HCT116 (cell line): ENCODE data around the gene TNFRSF8. TPM values are rescaled to one million over a fixed set of nuclear protein-coding genes. Genes with fewer than 3 reads are reported as not detected.

ENCODE experiments used
- ATAC-seq: fragments of 200-7000 bp; cut with Tn5 transposase; 2 replicates; pipeline ENCODE4 v1.9.1; 2020; ENCODE audit warnings: mild to moderate bottlenecking, moderate library complexity
- BruUV-seq: library from RNA; stranded (reverse); fragments of 400-500 nt; replicated peaks from 2 replicates; lab custom pipeline; 2021; lab: Mats Ljungman, UMichigan
- CTCF ChIA-PET: fragments of 300-600 bp; sonication (Branson Sonifier 250); formaldehyde crosslinking; loops from one replicate; lab custom pipeline; 2021; ENCODE audit warnings: antibody characterized with exemption; lab: Charles Lee
- POLR2A ChIA-PET: fragments of 300-600, 350-600 bp; sonication (Branson Sonifier 250); formaldehyde crosslinking; loops from one replicate; lab custom pipeline; 2021; ENCODE audit warnings: antibody characterized with exemption; lab: Charles Lee
- RAD21 ChIA-PET, 2 experiments: fragments of 300-600 bp; sonication (Branson Sonifier 250); formaldehyde crosslinking; loops; one replicate each; lab custom pipeline; 2023; ENCODE audit warnings: low total read pairs in 2 of 2; ENCODE audit not compliant: uncharacterized antibody in 2 of 2, unreplicated experiment in 2 of 2, low non-redundant PET in 1 of 2; lab: Charles Lee
- DNase-seq: peaks from one replicate; pipeline ENCODE4 v3.0.0-alpha.2; 2010; ENCODE audit warnings: low read depth, low spot score
- H2AFZ ChIP-seq: fragments of 200-600 bp; shearing (Covaris generic), sonication (generic); 2 replicates; pipeline ENCODE4 v1.6.1; 2017; ENCODE audit warnings: low read depth, mixed run types, mixed read lengths, antibody characterized with exemption, low read length; ENCODE audit not compliant: poor library complexity, severe bottlenecking
- H3K27ac ChIP-seq: 2 replicates; pipeline ENCODE4 v1.5.1; 2012; ENCODE audit warnings: low read depth, low read length
- H3K27me3 ChIP-seq: fragments of 200-600 bp; sonication (generic); 2 replicates; pipeline ENCODE4 v1.6.1; 2016; ENCODE audit warnings: mixed run types, low read length, mixed read lengths; ENCODE audit not compliant: insufficient read depth
- H3K36me3 ChIP-seq, 2 experiments: fragments of 200-500 bp in 1 of 2; fragments of 200-600 bp in 1 of 2; sonication (Bioruptor generic) in 1 of 2; sonication (generic) in 1 of 2; 2 replicates each; pipeline versions ENCODE4 v1.5.1 to v1.6.1; 2014 to 2016; ENCODE audit warnings: low read length in 2 of 2, inconsistent platforms in 1 of 2, mixed read lengths in 1 of 2, mixed run types in 1 of 2; ENCODE audit not compliant: insufficient read depth in 2 of 2, control insufficient read depth in 1 of 2
- H3K4me1 ChIP-seq, 2 experiments: fragments of 200-600 bp in 1 of 2; sonication (generic) in 1 of 2; 2 replicates each; pipeline versions ENCODE4 v1.5.1 to v1.6.1; 2012 to 2017; ENCODE audit warnings: low read length in 2 of 2, inconsistent platforms in 1 of 2, mild to moderate bottlenecking in 1 of 2, mixed read lengths in 1 of 2, mixed run types in 1 of 2, moderate library complexity in 1 of 2; ENCODE audit not compliant: insufficient read depth in 2 of 2, control insufficient read depth in 1 of 2
- H3K4me2 ChIP-seq: fragments of 200-600 bp; sonication (generic); 2 replicates; pipeline ENCODE4 v1.6.1; 2017; ENCODE audit warnings: mixed run types, low read length, mixed read lengths
- H3K4me3 ChIP-seq, 2 experiments: fragments of 200-600 bp in 1 of 2; sonication (generic) in 1 of 2; replicated peaks in 1 of 2; 2 replicates each; pipeline ENCODE4 v1.5.1; 2011 to 2016; ENCODE audit warnings: low read length in 2 of 2, control low read depth in 1 of 2, low read depth in 1 of 2, mild to moderate bottlenecking in 1 of 2, mixed read lengths in 1 of 2, mixed run types in 1 of 2
- H3K79me2 ChIP-seq: fragments of 200-600 bp; sonication (generic); 2 replicates; pipeline ENCODE4 v1.6.1; 2017; ENCODE audit warnings: mild to moderate bottlenecking, mixed run types, low read length, moderate library complexity, mixed read lengths; ENCODE audit not compliant: insufficient read depth
- H3K9ac ChIP-seq: fragments of 200-600 bp; sonication (generic); 2 replicates; pipeline ENCODE4 v1.6.1; 2016; ENCODE audit warnings: low read length, mixed read lengths
- H3K9me2 ChIP-seq: fragments of 200-600 bp; sonication (generic), shearing (Covaris generic); 2 replicates; pipeline ENCODE4 v1.6.1; 2017; ENCODE audit warnings: mixed run types, mild to moderate bottlenecking, moderate library complexity; ENCODE audit not compliant: insufficient read depth
- H3K9me3 ChIP-seq, 2 experiments: fragments of 200-500 bp in 1 of 2; fragments of 200-600 bp in 1 of 2; sonication (Bioruptor generic) in 1 of 2; sonication (generic) in 1 of 2; 2 replicates each; pipeline ENCODE4 v1.6.1; 2014 to 2017; ENCODE audit warnings: low read length in 2 of 2, mixed read lengths in 2 of 2, inconsistent platforms in 1 of 2, low read depth in 1 of 2, mild to moderate bottlenecking in 1 of 2, mixed run types in 1 of 2, moderate library complexity in 1 of 2; ENCODE audit not compliant: control insufficient read depth in 1 of 2, insufficient read depth in 1 of 2
- H4K20me1 ChIP-seq: fragments of 200-600 bp; sonication (generic), shearing (Covaris generic); 2 replicates; pipeline ENCODE4 v1.6.1; 2017; ENCODE audit warnings: mixed run types, mild to moderate bottlenecking, moderate library complexity; ENCODE audit not compliant: insufficient read depth
- CEBPB ChIP-seq: IDR thresholded peaks from 2 replicates; pipeline ENCODE4 v1.6.1; 2012; ENCODE audit warnings: low read depth
- EGR1 ChIP-seq: IDR thresholded peaks from 2 replicates; pipeline ENCODE4 v1.6.1; 2012; ENCODE audit warnings: low read depth
- EZH2phosphoT487 ChIP-seq: fragments of 200-600 bp; IDR thresholded peaks from 2 replicates; pipeline ENCODE4 v1.6.1; 2018; ENCODE audit warnings: antibody characterized with exemption, borderline replicate concordance
- JUND ChIP-seq: IDR thresholded peaks from 2 replicates; pipeline ENCODE4 v1.6.1; 2012
- POLR2A ChIP-seq: IDR thresholded peaks from 2 replicates; pipeline ENCODE4 v1.7.0; 2011; ENCODE audit warnings: borderline replicate concordance; ENCODE audit not compliant: insufficient read depth, insufficient read length; ENCODE audit errors: extremely low read depth
- POLR2AphosphoS5 ChIP-seq: IDR thresholded peaks from 2 replicates; pipeline ENCODE4 v1.6.1; 2011; ENCODE audit warnings: mild to moderate bottlenecking, low read depth, low read length, moderate library complexity
- SP1 ChIP-seq: IDR thresholded peaks from 2 replicates; pipeline ENCODE4 v1.6.1; 2012; ENCODE audit warnings: low read depth
- YY1 ChIP-seq: IDR thresholded peaks from 2 replicates; pipeline ENCODE4 v1.6.1; 2011; ENCODE audit warnings: low read length, low read depth, moderate library complexity, mild to moderate bottlenecking; ENCODE audit not compliant: insufficient replicate concordance; ENCODE audit errors: extremely low read depth
- ZFX ChIP-seq: fragments of 450-650 bp; IDR thresholded peaks from 2 replicates; pipeline ENCODE4 v1.6.1; 2017
- ZNF274 ChIP-seq: fragments of 200-500 bp; sonication (Bioruptor generic); IDR thresholded peaks from 2 replicates; pipeline ENCODE4 v1.6.1; 2014; ENCODE audit warnings: mild to moderate bottlenecking, low read depth, low read length, inconsistent platforms
- intact Hi-C: fragments of 100-400 bp; cut with micrococcal nuclease; formaldehyde crosslinking; loops from 2 replicates; pipeline ENCODE4 v1.10.0; 2022
- total RNA-seq: library from RNA; stranded (reverse); gene quantifications from one replicate; pipeline ENCODE4 v1.2.1, GENCODE V29; 2021; ENCODE audit not compliant: unreplicated experiment
- TF ChIP-seq, protein P1 (sequence below): IDR thresholded peaks from 2 replicates; pipeline ENCODE4 v1.6.1; 2012; ENCODE audit warnings: low read depth
- TF ChIP-seq, protein P2 (sequence below), 3 experiments: fragments of 200-600 bp in 1 of 3; sonication (generic) in 1 of 3; IDR thresholded peaks in 2 of 3; conservative IDR thresholded peaks in 1 of 3; 2 replicates each; pipeline ENCODE4 v1.5.1; 2012 to 2017; ENCODE audit warnings: low read depth in 2 of 3, low read length in 2 of 3, antibody characterized with exemption in 1 of 3, borderline replicate concordance in 1 of 3, control low read depth in 1 of 3, mild to moderate bottlenecking in 1 of 3, mixed read lengths in 1 of 3, mixed run types in 1 of 3, moderate library complexity in 1 of 3; ENCODE audit not compliant: insufficient read depth in 1 of 3
- TF ChIP-seq, protein P3 (sequence below): IDR thresholded peaks from 2 replicates; pipeline ENCODE4 v1.6.1; 2011; ENCODE audit warnings: mild to moderate bottlenecking, low read length, moderate library complexity; ENCODE audit not compliant: insufficient replicate concordance; ENCODE audit errors: extremely low read depth
- TF ChIP-seq, protein P4 (sequence below): IDR thresholded peaks from 2 replicates; pipeline ENCODE4 v1.6.1; 2012

TNFRSF8 gene
- total RNA-seq, 1 experiment from 2014 or later, result 0.17 TPM

DNA sequence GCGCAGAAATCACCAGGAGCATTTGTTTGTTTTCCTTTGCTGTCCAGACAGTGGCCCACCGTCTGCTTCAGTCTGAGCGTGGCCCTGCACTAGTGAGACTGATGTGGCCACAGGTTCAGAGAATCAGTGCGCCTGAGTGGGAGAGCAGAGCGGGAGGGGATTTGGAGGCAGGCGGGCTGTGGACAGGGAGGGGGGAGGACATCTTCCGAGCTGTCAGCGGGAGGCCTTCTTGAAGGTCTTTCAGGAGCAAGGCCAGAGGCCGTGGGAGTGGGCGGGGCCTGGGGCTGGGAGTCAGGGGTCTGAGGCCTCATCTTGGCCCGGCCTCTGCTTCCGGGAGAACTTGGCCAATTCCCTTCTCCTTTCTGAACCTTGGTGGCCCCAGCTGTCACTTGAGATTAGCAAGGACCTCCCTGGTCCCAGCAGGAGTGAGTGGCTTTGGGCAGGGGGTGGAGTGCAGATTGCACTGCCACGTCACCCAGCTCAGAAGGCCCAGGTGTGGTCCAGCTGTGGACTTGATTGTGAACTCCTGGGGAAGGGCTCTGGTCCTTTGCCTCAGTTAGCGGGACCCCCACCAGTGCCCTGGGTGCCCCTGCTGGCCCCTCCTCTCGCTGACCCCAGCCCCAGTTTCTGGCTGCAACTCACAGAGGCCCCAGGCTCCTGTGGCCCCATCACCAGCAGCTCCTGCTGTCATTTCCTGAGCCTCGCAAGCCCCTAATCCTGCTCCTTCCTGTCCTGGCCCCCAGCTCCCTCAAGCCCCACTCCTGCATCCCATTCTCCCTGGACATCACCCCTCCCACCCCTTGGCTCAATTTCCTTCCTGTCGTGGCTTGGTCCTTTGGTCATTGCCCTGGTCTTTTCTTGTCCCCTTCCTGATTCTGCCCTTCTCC, 112.1 kb downstream of the TNFRSF8 start:
- no peak overlapping the region for H3K4me2 ChIP-seq
- H2AFZ ChIP-seq, result no peak overlapping the region
- H3K27ac ChIP-seq, result no peak overlapping the region
- BruUV-seq, result no TSS peak
- no peaks in the 10 kb centered on the region for H3K79me2 ChIP-seq
- no peak overlapping the region for H3K4me3 ChIP-seq
- TF ChIP-seq, protein P1, sequence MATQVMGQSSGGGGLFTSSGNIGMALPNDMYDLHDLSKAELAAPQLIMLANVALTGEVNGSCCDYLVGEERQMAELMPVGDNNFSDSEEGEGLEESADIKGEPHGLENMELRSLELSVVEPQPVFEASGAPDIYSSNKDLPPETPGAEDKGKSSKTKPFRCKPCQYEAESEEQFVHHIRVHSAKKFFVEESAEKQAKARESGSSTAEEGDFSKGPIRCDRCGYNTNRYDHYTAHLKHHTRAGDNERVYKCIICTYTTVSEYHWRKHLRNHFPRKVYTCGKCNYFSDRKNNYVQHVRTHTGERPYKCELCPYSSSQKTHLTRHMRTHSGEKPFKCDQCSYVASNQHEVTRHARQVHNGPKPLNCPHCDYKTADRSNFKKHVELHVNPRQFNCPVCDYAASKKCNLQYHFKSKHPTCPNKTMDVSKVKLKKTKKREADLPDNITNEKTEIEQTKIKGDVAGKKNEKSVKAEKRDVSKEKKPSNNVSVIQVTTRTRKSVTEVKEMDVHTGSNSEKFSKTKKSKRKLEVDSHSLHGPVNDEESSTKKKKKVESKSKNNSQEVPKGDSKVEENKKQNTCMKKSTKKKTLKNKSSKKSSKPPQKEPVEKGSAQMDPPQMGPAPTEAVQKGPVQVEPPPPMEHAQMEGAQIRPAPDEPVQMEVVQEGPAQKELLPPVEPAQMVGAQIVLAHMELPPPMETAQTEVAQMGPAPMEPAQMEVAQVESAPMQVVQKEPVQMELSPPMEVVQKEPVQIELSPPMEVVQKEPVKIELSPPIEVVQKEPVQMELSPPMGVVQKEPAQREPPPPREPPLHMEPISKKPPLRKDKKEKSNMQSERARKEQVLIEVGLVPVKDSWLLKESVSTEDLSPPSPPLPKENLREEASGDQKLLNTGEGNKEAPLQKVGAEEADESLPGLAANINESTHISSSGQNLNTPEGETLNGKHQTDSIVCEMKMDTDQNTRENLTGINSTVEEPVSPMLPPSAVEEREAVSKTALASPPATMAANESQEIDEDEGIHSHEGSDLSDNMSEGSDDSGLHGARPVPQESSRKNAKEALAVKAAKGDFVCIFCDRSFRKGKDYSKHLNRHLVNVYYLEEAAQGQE, result no peak
- TF ChIP-seq POLR2AphosphoS5, result no peak
- no peak for TF ChIP-seq ZFX
- TF ChIP-seq, protein P2, sequence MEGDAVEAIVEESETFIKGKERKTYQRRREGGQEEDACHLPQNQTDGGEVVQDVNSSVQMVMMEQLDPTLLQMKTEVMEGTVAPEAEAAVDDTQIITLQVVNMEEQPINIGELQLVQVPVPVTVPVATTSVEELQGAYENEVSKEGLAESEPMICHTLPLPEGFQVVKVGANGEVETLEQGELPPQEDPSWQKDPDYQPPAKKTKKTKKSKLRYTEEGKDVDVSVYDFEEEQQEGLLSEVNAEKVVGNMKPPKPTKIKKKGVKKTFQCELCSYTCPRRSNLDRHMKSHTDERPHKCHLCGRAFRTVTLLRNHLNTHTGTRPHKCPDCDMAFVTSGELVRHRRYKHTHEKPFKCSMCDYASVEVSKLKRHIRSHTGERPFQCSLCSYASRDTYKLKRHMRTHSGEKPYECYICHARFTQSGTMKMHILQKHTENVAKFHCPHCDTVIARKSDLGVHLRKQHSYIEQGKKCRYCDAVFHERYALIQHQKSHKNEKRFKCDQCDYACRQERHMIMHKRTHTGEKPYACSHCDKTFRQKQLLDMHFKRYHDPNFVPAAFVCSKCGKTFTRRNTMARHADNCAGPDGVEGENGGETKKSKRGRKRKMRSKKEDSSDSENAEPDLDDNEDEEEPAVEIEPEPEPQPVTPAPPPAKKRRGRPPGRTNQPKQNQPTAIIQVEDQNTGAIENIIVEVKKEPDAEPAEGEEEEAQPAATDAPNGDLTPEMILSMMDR (IDR thresholded peaks at IDR 0.05 in 2 of 3, conservative IDR thresholded peaks at IDR 0.05 in 1 of 3; ENCODE audit: borderline replicate concordance in 1 of 3, insufficient read depth in 1 of 3, low read depth in 2 of 3, low read length in 2 of 3), result no peak
- TF ChIP-seq POLR2A, result no peak
- TF ChIP-seq, protein P3, sequence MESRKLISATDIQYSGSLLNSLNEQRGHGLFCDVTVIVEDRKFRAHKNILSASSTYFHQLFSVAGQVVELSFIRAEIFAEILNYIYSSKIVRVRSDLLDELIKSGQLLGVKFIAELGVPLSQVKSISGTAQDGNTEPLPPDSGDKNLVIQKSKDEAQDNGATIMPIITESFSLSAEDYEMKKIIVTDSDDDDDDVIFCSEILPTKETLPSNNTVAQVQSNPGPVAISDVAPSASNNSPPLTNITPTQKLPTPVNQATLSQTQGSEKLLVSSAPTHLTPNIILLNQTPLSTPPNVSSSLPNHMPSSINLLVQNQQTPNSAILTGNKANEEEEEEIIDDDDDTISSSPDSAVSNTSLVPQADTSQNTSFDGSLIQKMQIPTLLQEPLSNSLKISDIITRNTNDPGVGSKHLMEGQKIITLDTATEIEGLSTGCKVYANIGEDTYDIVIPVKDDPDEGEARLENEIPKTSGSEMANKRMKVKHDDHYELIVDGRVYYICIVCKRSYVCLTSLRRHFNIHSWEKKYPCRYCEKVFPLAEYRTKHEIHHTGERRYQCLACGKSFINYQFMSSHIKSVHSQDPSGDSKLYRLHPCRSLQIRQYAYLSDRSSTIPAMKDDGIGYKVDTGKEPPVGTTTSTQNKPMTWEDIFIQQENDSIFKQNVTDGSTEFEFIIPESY, result no peak
- TF ChIP-seq, protein P4, sequence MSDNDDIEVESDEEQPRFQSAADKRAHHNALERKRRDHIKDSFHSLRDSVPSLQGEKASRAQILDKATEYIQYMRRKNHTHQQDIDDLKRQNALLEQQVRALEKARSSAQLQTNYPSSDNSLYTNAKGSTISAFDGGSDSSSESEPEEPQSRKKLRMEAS, result no peak
- no peak for TF ChIP-seq YY1
- TF ChIP-seq SP1, result no peak
- TF ChIP-seq JUND, result no peak
- TF ChIP-seq ZNF274, result no peak
- no peak for TF ChIP-seq CEBPB
- TF ChIP-seq EZH2phosphoT487, result no peak
- no peak for TF ChIP-seq EGR1
- H3K36me3 ChIP-seq, result no peaks in the 10 kb centered on the region
- no peak overlapping the region for H3K9ac ChIP-seq
- ATAC-seq (no peak), DNase-seq (no peak)
- ChIA-PET RAD21 (no interaction called here), CTCF (no interaction called here), POLR2A (interaction anchor here (0.5 to 0.6 kb wide), 2 partner anchors 16 to 42 kb away, joined by 3 to 4 read pairs; no protein-coding TSS in a partner anchor)
- intact Hi-C loops, result no loop called here
- no peaks in the 10 kb centered on the region for H3K9me3 ChIP-seq
- no peaks in the 10 kb centered on the region for H4K20me1 ChIP-seq
- no peaks in the 10 kb centered on the region for H3K27me3 ChIP-seq
- peaks cover 24 to 28% of the 10 kb centered on the region in 2 experiments for H3K4me1 ChIP-seq
- no peaks in the 10 kb centered on the region for H3K9me2 ChIP-seq
